HG03571 (cell line): Measurements from ENCODE around the gene SLC12A7.
"Not testable (repeated sequence)": the region's sequence is repeated elsewhere in the genome, so short reads cannot be mapped to it uniquely, and the experiment has no call there.

ENCODE experiments used
- ATAC-seq: cut with Tn5 transposase; IDR thresholded peaks from one replicate; pipeline ENCODE4 v1.9.1; 2021; ENCODE audit not compliant: unreplicated experiment

Gene SLC12A7

GRCh38 chr5:1099926-1100663 is 11.8 kb downstream of the SLC12A7 start:
- no peak for ATAC-seq

GRCh38 chr5:1098986-1099597 is 12.8 kb downstream of the SLC12A7 start:
- no peak for ATAC-seq

GRCh38 chr5:1097988-1098385 is 13.9 kb downstream of the SLC12A7 start:
- ATAC-seq: not testable (repeated sequence)

GRCh38 chr5:1097381-1097987 is 14.4 kb downstream of the SLC12A7 start:
- no peak for ATAC-seq

DNA sequence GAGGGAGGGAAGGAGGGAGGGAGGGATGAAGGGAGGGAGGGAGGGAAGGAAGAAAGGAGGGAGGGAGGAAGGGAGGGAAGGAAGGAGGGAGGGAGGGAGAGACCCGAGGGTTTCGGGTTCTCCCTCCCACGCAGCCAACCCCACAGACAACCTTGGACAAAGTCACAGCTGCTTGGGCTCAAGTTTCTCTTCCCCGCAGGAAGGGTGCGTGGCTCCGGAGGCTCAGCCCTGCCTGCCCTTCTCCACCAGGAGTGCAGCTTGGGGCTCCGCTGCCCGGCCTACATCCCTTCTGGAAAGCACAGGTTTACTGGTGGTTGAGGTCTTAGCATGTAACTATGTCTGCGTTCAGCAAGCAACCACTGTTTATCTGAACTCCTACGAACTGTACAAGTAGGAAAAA is 15.0 kb downstream of the SLC12A7 start:
- ATAC-seq: no peak

DNA sequence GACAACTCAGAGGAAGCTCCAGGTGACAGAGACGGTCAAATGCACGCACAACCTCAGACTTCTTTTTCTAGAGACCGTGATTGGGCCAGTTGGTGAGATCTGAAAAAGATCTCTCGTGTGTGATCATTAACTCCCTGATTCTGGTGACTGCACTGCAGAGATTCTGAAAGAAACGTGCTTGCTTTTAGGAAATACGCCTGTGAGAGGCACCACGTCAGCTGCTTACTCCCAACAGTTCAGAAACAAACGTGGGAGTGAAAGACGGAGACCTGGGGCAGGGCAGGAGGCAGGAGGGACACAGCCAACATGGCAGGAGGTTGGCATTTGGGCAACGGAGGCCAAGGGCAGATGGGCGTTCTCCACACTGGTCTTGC is 15.9 kb downstream of the SLC12A7 start:
- ATAC-seq: no peak

GRCh38 chr5:1095302-1095989 is 16.4 kb downstream of the SLC12A7 start:
- no peak for ATAC-seq

GRCh38 chr5:1094670-1095190 is 17.1 kb downstream of the SLC12A7 start:
- no peak for ATAC-seq

DNA sequence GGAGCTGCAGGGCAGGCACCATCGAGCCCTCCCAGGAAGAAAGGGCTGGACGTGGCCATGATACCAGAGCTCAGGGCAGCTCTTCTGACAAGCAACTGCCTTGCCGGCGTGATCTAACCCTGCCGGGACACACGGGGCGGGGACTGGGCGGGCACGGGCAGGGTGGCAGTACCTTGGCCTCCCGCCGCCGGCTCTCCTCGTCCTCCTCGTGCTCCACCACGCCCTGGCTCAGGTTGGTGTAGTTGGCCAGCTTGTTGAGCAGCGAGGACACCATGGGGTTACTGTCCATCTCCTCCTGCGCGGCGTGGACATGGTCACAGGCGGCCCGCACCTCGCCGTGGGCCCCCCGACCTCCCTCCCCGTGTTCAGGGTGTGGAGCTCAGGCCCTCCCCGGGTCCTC is 18.5 kb downstream of the SLC12A7 start:
- ATAC-seq: no peak

DNA sequence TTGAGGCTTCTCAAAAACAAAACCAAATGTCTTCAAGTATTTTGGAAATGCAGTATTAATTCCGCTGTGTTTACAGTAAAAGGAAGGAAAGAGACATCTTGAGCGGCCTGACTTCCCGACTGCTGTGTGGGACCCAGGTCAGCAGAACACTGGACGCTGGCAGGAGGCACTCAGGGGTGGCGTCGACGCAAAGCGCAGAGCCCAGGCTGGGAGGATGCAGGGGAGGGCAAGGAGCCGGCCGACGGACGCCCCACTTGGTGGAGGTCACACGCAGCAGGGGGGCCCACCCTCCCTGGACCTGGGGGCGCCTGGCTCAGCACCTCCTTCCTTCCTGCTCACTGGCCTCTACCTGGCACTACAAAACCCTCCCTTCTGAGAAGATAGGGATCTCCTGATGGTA is 19.7 kb downstream of the SLC12A7 start:
- no peak for ATAC-seq

GRCh38 chr5:1091632-1092031 is 20.2 kb downstream of the SLC12A7 start:
- no peak for ATAC-seq

GRCh38 chr5:1090538-1090937 is 21.3 kb downstream of the SLC12A7 start:
- no peak for ATAC-seq

DNA sequence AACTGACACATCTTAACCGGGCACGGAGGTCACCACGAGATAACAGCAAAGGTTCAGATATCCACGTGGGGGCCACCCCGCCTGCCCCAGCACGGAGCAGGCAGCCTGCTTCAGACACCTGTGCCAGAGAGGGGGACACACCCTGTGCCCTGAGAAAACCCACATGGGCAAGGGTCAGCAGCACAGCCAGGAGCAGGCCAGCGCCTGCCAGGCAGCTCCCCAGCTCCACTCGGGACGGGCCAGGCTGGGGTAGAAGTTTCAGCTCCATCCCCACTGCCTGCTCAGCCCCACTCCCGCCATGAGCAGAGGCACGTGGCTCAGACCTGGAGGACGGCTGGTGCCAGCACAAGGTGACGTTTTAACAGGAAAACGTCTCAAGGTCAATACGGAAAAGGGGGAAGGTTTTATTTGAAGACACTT is 22.2 kb downstream of the SLC12A7 start:
- no peak for ATAC-seq

- ATAC-seq: no peak
Measured at GRCh38 chr5:1089146-1089545, 22.7 kb downstream of the SLC12A7 start.

DNA sequence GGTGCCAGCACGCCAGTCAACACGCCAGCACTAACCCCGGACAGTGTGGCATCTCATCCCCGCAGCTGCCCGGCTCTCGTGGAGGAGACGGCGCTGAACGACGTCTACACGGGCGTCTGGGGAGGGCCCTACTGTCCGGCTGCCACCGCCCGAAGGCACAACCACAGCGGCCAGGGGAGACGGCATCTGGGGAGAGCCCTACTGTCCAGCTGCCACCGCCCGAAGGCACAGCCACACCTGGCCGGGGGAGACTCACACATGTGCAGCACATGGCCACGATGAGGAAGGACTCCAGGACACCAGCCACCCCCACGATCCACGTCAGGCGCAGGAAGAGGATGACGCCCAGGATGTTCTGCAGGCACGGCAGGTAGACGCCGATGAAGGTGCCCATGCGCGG is 23.1 kb downstream of the SLC12A7 start:
- ATAC-seq: no peak

GRCh38 chr5:1088031-1088430 is 23.8 kb downstream of the SLC12A7 start:
- ATAC-seq: no peak

DNA sequence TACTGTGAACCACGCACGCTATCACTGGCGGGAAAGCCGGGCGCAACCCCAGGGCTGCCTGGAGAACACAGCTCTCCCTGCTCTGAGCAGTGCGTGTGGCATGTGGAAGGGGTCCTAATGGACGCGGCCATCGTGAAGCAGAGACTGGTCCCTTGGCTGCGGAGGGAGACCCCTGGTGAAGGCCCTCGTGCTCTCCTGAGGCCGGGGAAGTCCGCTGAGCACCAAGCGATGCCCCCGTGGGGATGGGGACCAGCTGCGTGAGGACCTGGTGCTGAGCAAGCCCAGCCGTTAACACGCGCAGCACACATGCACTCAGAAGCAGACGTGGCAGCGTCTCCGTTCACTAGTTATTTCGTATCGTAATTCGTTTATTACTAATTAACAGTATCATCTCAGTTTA is 24.4 kb downstream of the SLC12A7 start:
- no peak for ATAC-seq

- no peak for ATAC-seq
Measured at GRCh38 chr5:1086871-1087270, 25.0 kb downstream of the SLC12A7 start.

DNA sequence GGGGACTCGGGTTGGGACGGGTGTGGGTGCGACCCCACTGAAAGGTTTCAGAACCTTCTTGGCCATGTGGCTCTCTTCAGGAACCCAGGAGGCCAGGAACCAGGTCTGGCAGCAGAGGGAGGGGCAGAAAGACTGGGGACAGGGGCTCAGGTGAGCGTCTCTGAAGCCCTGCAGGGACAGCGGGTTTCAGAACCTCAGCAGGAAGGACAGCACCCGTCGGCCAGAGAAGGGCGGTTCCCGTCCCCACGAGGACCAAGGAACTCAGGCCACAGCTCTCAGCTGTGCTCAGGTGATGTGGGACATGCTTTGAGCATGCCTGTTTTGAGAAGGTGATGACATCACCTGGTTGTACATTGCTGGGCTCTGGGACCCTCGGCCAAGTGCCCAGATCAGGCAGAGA is 25.7 kb downstream of the SLC12A7 start:
- no peak for ATAC-seq

GRCh38 chr5:1085391-1085790 is 26.5 kb downstream of the SLC12A7 start:
- ATAC-seq: no peak

- ATAC-seq: no peak
Measured at GRCh38 chr5:1083823-1084605, 27.8 kb downstream of the SLC12A7 start.
